Fibroblast of lung (primary cell): Measurements from ENCODE around the gene ACAD11.

ENCODE experiments used
- CTCF ChIP-seq, 2 donors: IDR thresholded peaks in 1 of 2; conservative IDR thresholded peaks in 1 of 2; 1 replicate in 1 of 2; 2 replicates in 1 of 2; pipeline ENCODE4 v1.5.1; 2011 to 2012; ENCODE audit warnings: low read length in 2 of 2, control low read depth in 1 of 2, inconsistent platforms in 1 of 2, low read depth in 1 of 2, mild to moderate bottlenecking in 1 of 2
- EZH2 ChIP-seq: IDR thresholded peaks from 2 replicates; pipeline ENCODE4 v1.5.1; 2012; ENCODE audit warnings: low read length, control low read depth, mild to moderate bottlenecking; ENCODE audit errors: missing control alignments

GRCh38 chr3:132564070-132564465, 95.5 kb downstream of the ACAD11 start:
- TF ChIP-seq CTCF (conservative IDR thresholded peaks at IDR 0.05 in 1 of 2, IDR thresholded peaks at IDR 0.05 in 1 of 2; ENCODE audit: low read depth in 1 of 2, low read length in 2 of 2) (no peak), EZH2 (no peak)
